Embryonic facial prominence (tissue), 1 donor: ENCODE measurements around the gene RUNX1.
A peak's percentile ranks its signal among the peaks of the same experiment; 100 is the strongest.

Experiments used
- DNase-seq: peaks from one replicate; pipeline ENCODE4 v3.0.0-alpha.2; 2016; ENCODE audit errors: extremely low spot score

RUNX1 gene

DNA sequence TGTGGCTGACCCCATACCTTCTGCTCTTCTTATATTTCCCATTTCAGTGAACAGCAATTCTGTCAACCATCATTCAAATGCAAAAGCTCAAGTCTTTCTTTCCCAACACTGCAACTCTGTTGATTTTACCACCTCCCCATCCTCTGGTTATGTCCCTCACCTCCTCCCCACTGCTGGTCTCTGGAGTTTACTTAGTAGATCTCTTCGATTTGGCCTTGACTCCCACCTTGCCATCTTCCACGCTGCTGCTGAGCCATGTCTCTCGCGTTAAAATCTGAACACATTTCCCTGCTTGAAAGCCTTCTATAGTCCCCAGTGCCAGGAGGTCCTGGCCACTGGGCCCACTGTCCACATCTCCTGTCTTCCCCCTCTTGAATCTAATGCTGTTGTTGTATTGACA is 125.5 kb downstream of the RUNX1 start:
- DNase-seq, result no peak

DNA sequence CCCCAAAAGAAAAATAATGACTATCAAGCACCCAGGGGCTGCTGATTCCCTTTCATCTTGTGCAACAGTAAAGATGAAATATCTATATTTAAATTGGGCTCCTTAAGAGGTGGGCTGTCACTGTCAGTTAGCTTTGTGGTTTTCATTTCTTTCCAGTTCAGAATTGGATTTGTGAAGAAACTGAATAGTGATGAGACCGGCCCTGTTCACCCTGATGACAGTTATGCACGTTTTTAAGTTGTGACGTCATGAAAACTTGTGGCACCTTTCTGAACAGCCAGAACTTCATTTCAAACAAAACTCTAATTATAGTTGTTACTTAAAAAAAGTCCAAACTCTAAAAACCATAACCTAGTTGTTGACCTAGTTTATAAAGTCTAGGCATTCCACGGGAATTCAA is 125.9 kb downstream of the RUNX1 start:
- no peak for DNase-seq

DNA sequence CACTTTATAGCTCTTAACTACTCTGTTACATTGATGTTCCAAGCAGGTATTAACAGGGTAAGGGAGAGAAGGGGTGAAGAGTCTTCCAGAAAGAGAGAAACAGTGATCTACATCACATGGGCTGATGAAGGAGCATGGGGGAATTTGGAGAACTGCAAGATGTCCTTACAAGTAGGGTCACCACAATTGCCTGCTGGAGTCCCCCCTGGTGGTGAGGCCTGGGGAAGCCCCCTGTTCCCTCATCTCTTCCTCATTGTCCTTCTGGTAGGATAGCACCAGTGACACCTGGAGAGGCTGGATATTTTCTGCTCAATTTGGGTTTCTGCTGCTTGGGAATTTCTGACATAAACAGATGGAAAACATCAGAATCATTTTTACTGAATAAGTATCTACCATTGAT is 126.6 kb downstream of the RUNX1 start:
- no peak for DNase-seq

DNA sequence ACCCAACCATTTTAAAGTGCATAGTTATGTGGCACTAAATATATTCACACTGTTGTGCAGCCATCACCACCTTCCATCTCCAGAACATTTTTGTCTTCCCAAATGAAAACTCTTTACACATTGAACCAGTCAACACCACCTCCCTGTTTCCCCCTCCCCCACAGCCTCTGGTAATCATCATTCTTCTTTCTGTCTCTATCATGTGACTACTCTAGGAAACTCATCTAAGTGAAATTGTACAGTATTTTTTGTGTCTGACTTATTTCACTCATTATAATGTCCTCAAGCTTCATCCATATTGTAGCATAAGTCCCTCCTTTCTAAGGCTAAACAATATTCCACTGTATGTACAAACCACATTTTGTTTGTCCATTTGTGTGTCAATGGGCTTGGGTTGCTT is 128.0 kb downstream of the RUNX1 start:
- no peak for DNase-seq

DNA sequence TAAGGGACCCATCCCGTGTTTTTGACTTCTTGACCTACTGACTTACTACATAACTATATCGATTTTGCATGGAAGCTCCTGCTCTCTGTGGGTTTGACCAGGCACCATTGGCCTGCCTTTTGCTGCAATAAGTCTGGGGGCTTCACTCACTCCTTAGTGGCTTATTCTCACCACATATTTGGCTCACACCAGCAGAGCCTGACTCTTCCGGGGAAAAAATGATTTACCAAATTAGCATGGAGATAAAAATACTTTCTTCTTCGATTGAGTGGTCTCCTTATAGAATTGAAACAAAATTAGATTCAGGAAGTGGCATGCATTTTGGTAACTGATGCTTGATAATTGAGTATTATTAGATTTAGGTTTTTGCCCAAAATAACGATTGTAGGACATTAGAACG is 129.7 kb downstream of the RUNX1 start:
- DNase-seq, result no peak

DNA sequence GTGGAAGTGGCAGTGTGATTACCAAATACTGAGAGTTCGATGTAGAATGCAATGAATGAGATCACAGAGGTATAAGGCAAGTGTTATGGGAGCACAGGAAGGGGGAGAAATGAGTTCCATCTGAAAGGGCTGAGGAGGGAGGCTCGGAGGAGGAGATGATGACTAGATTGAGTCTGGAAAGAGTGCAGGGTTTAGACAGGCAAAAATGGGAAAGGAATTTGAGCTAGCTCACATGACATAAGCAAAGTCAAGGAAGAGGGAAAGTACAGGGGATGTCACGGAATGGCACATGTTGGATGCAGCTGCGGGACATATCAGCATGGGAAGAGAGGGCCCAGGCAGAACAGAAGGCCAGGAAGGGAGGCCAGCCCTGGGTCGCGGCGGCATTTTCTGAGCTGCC is 132.7 kb downstream of the RUNX1 start:
- peak; percentile 36 for DNase-seq

DNA sequence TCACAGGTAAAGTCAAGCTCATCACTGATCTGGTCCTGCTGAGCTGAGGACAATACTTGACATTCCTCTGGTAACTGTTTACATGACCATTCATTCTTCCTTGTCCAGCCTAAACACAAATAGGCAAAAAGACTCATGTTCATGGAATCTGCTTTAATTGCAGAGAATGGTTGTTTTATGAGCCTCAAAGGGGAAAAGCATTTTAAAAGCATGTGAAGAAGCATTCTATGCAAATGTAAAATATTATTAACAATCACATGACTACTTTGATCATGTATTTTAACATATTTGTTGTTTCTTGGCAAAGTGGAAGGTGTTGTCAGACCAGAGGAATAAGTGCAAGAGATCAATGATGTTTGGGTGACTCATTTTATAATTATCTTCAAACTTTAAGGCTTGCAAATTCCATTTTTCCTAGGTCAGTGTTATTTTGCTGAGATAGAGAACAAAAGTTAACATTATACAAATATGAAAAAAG is 133.7 kb downstream of the RUNX1 start:
- no peak for DNase-seq

DNA sequence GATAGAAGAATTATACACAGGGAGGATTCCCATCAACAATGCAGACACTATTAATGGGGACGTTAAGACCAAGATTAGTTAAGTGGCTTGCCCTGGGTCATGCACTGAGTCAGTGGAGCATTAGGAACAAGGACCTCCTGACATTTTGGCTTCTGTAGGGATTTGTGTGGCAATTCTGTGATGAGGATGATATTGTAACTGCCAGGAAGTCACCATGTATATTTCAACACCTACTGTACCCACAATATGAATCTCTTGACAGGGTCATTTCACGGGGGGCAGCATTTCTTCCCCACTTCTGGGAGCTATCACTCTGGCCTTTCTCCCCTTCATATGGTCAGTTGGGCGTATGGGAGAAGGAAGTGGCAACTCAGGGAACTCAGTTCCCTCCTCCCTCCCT is 134.9 kb downstream of the RUNX1 start:
- DNase-seq, result no peak

DNA sequence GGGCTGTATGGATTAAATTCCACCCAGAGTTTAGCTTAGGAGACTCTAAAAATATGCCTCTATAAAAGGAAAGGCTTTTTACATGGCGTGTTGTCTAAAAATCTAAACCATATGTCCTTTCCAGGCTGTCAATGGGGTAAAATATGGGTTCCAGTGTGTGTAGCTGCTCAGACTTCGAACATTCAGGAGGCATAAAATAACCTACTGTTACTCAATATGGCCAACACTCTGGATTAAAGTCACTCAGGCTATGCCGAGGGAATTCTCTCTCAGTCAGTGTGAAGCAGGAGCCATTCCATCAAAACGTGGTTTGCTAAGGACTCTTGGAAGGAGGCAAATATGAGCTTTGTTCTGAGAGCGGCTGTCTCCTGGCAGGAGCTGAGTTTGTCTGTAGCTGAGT is 135.3 kb downstream of the RUNX1 start:
- DNase-seq, result no peak

DNA sequence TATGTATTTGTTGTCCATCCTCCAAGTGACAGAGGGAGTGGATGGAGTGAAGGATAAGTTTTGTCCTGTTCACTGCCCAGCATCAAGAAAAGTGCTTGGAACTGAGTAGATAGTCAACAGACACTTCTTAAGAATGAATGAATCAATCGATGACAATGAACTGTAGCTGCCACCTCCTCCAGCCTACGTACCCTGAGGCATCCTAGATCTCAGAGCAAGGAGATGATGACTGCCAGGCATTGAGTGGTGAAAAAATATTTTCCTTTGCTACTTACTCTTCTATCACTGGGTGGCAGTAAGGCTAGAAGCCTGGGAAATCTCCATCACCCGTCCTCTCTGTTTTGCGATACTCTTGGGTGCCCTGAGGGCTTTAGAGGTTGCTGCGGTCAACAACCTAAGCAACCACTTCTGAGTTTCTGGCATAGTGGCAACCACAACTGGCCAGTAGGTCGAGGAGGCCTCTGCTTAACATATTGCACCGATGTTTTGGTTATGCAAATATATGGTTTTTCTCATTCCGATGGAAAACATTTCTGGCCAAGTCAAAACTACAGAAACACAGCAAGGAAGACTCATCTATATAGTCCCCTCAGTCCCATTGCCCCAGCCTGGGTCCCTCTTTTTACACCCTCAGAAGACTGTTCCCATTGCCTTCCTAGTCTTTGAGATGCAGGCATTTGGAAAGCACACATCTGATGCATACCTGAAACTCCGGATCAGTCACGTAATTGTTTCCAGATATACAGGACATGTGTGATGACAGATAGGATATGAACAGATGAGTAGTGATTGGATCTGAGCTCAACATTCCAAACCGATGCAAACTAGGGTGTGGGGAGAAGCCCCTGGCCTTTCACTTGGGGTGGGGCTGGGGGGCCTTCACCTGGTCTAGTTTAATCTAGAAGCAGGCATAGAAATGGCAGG is 136.8 kb downstream of the RUNX1 start:
- no peak for DNase-seq

DNA sequence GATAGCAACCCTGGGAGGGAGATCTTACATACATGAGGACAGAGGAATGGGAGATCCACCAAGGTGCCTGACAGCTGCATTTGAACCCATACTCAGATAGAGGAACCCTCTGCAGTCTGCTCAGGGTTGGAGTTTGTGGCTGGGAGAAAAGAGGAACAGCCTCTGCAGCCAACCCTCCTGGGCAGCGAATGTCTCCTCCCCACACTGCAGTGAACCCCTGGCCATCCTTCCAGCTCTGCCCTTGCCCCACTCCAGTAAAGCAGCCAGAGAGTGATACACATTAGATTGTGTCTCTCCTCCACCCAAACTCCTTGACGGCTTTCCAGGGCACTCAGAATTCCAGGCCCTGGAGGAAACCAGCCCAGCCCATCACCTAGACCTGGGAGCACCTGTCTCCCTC is 137.7 kb downstream of the RUNX1 start:
- DNase-seq, result no peak

DNA sequence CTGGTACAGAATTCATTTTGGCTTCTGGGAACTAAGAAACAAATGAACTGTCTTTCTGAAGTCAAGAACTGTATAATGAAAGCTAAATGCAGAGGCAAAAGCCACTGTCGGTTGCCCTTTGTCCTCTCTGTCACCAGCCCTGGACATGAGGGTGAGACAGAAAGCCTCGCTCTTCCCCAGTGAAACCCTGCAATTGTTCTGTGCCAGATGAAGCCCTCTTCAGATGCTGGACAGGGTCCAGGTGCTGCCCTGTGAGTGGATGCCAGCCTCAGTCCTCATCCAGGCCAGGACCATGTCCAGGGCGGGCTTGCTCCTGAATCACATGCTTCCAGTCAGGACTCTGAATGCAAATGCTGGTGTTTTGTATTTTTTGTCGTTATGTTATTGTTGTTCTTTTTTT is 138.7 kb downstream of the RUNX1 start:
- no peak for DNase-seq

DNA sequence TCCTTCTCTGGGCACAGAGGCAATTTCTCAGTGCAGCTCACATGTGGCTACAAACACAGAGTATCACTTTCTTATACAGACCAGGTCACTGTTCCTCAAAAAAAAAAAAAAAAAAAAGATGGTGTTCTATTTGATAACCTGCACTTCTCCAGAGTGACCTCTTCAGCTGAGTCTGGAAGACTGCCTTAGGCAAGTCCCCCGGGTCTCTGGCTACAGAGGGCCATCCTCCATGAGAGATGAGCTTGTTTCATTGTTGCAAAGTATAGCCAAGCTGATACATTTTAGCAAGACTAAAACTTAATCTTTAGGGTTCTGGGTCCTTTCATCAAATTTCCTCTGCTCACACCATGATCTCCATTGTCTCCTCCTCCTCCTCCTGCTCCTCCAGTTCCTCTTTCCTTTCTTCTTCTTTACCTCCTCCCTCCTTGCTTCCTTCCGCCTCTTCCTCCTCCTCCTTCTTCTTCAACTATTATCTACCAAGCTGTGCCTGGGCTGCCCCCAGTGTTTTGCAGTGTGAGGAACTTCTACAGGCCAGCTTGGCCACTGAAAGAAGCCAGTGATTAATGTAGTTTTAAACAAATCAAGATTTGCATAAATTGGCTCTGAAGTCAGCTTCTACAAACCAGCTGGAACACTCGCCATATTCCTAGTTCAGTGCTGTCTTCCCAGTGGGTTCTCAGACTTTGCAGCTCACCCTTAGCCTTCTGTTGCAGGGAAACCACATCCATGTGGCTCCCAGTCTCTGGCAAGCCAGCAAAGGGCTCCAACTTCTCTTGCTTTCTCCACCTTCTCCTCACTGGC is 139.4 kb downstream of the RUNX1 start:
- no peak for DNase-seq

DNA sequence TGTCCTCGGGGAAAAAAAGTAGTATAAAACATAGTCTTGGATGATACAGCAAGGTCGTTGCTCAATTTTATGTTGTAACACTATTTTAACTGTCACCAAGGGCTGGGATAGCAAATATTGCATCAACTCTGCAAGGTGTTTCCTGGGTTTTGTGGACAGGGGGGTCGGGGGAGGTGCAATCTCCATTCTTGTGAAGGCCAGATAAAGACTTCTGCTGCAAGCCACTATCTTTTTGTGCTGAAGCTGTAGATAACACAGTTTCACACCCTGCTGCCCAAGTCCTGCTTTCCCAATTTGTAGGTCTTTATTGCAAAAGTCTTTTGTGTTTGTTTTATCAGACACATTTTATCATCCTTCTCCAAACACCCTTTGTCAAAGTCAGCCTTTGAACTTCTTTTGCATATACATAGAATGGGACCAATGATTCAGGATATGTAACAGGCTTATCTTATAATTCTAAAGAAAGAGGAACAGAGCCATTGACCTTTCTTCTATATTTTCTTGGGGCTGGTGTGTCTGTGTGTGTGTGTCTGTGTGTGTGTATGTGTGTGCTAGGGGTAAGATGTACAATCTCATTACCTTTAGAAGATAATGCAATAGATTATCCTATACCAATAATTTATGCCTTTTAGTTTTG is 140.6 kb downstream of the RUNX1 start:
- DNase-seq, result no peak

DNA sequence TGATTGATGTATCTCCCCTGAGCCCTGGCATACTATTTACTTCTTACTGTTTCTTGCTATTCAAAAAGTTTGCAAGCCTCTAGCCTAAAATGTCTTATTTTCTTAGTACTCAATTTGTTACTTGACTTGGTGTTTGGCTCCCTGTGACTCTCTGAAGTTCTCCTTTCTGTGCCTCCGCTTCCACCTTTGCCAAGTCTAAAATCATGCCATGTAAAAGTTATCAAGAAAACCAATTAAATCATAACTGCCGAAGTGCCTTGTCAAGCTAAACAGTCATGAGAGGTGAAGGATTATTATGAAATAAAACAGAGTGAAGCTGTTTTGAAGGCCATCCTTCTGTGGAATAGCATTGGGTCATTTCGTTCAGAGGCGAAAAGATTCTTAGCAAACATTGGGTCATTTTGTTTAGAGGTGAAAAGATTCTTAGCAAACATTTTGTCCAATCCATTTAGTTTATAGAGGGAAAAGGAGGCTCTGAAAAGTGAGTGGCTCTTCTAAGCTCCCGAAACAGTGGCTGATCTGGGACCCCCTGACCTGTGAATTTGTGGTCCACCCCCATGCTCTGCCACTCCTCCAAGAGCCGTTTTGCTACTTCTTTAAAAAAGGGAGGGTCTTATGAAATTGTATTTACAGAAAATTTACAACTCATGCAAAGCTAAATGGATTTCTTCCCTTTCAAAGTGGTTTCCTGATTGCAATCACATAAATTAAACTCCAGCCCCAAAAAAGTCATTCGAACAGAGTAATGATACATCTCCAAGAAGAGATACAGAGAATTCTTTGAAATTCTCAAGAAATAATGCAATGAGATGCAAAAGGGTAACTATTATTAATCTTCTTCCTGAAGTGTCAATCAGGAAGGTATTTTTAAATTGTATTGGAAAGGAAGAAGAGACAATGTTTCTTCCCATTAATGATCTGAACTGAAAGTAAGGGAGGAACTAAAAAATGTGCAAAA is 141.4 kb downstream of the RUNX1 start:
- no peak for DNase-seq

DNA sequence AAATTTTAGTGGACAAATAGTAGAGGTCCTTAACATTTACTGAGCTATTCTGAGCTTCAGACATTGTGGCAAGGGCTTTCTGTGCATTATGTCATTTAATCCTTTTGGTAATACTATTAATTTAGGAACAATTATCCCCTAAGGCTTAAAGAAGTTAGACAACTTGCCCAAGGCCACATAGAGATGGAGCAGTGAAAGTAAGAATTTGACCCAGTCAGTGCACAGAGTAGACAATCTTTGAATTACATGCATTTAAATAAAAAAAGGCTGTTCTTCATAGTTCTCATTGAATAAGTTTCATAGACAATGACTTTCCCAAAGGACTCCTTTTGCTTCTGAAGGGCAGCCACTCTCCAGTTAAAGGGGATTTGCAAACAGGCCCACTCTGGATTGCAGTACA is 142.7 kb downstream of the RUNX1 start:
- no peak for DNase-seq

DNA sequence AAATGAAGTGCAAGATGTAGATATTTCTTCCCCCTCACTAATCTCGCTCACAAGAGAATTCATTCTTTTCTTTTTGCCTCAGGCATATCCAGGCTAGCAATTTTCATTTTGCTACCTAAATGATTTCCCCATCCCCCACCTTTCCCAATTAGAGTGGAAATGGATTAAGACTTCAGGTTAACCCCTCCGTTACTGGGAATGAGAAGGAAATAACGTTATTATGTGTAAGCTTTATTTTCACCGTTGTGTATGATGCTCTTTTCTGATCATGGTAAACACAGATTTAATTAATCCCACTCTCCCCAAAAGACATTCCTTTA is 143.9 kb downstream of the RUNX1 start:
- no peak for DNase-seq

DNA sequence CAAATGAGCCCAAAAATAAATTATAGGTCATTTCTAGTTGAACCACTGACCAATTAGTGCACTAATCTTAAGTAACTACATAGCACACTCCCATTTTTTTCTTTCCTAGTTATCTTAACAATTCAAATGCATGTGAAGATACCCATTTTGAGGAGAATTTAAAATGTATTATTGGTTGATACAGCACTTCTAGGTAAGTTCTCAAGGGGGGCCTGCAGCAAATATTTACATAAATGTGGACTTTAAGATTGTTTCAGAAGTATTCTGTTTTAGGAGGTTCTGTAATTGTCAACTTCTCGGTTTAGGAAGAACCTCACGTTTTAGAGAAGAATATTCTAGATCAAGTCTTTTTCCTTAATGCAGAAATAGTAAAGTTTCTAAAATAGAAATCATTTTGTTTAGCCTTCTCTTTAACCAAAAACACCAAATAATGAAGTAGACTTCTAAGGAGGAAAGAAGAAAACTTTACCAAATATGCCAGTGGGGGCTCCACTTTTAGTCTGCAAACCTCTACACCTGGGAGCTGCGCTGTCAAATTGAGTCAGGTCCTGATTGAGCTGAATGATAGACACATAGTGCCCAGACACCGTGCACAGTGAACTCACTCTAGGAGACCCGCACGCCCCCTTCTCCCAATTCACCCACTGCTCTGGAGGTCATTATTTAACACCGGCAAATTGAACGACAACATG is 144.4 kb downstream of the RUNX1 start:
- no peak for DNase-seq

DNA sequence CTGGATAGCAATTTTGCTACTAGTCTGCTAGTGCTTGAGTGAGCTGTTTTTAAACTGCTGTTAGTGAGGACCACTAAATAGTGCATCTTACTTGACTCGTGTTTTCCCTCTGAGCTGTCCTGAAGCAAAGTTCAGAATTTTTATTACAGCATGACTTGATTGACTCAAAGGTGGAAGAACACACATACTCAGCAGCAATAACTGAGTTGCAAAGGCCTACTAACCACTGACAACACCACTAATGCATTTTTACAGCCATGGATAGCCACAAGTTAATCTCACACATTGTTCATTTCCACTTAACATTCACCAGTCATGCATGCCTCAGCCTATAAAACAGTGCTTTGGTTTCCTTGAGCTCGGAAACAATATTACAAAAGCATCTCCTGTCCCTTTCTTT is 148.7 kb downstream of the RUNX1 start:
- no peak for DNase-seq

DNA sequence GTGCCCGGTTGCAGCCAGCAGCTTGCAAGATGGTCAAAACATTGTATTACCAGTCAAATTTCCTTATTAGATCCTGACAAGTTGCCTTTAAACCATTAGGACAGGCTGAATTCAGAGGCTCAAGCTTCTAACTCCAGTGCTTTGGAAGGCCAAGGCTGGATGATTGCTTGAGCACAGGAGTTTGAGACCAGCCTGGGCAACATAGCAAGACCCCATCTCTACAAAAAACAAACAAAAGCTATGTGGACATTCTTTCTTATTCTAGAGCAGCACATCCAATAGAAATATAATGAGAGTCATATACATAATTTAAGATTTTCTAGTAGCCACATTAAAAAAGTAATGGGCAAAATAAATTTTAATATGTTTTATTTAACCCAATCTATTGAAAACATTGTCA is 149.3 kb downstream of the RUNX1 start:
- DNase-seq, result no peak

DNA sequence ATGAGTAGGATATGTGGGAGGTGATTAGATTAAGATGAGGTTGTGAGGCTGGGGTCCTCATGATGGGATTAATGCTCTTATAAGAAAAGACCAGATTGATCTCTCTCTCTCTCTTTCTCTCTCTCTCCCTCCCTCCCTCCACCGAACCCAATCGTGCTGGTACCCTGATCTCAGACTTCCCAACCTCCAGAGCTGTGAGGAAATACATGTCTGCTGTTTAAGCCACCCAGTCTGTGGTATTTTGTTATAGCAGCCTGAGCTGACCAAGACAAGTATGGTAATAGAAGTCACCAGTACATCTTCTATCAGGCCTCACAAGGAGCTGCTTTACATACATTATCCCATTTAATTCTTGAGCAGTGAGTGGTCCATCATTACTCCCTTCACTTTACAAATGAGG is 149.8 kb downstream of the RUNX1 start:
- no peak for DNase-seq
